Nephron (organoid): ENCODE measurements around the gene RPLP1.
A peak's percentile ranks its signal among the peaks of the same experiment; 100 is the strongest.

Experiments used
- H3K27ac Mint-ChIP-seq, 3 experiments: 2 replicates each; pipeline ENCODE4 v1.8.0; 2020; ENCODE audit warnings: mixed read lengths in 3 of 3, mild to moderate bottlenecking in 2 of 3, moderate library complexity in 1 of 3
- H3K27me3 Mint-ChIP-seq: 2 replicates; pipeline ENCODE4 v1.8.0; 2021; ENCODE audit warnings: low read depth, mild to moderate bottlenecking, moderate library complexity, mixed read lengths
- H3K36me3 Mint-ChIP-seq: 2 replicates; pipeline ENCODE4 v1.8.0; 2020; ENCODE audit warnings: low read depth, mixed read lengths
- H3K4me1 Mint-ChIP-seq: 2 replicates; pipeline ENCODE4 v1.8.0; 2020; ENCODE audit warnings: mixed read lengths
- H3K4me3 Mint-ChIP-seq, 3 experiments: 2 replicates each; pipeline ENCODE4 v1.8.0; 2020; ENCODE audit warnings: mild to moderate bottlenecking in 3 of 3, mixed read lengths in 3 of 3, moderate library complexity in 2 of 3
- H3K9me3 Mint-ChIP-seq: 2 replicates; pipeline ENCODE4 v1.8.0; 2020; ENCODE audit warnings: mixed read lengths
- CTCF ChIP-seq, 3 experiments: fragments of 200-600 bp; sonication (generic); IDR thresholded peaks; one replicate each; pipeline ENCODE4 v1.5.0; 2021; ENCODE audit warnings: antibody characterized with exemption in 3 of 3; ENCODE audit not compliant: unreplicated experiment in 3 of 3

The RPLP1 gene

GRCh38 chr15:69462030-69462492, 9.4 kb downstream of the RPLP1 start:
- Mint-ChIP-seq H3K9me3 (no peaks in the 10 kb centered on the region), H3K4me1 (peaks cover 12% of the 10 kb centered on the region), H3K27me3 (peaks cover 3% of the 10 kb centered on the region), H3K4me3 (peak overlapping the region; percentile 24 to 50 (median 30)), H3K36me3 (peaks cover 11% of the 10 kb centered on the region), H3K27ac (peak overlapping the region in 1 of 3 experiments; percentile 28)
- no peak for TF ChIP-seq CTCF (IDR thresholded peaks at IDR 0.05; ENCODE audit: unreplicated experiment in 3 of 3)

GRCh38 chr15:69462493-69463181, 10.0 kb downstream of the RPLP1 start:
- H3K27ac Mint-ChIP-seq: peak overlapping the region; percentile 98 to 100 (median 98)
- H3K4me3 Mint-ChIP-seq: peak overlapping the region; percentile 84 to 90 (median 90)
- peaks cover 3% of the 10 kb centered on the region for H3K27me3 Mint-ChIP-seq
- TF ChIP-seq CTCF (IDR thresholded peaks at IDR 0.05; ENCODE audit: unreplicated experiment in 3 of 3): peak; percentile 84 to 95 (median 94)
- peaks cover 7% of the 10 kb centered on the region for H3K36me3 Mint-ChIP-seq
- no peaks in the 10 kb centered on the region for H3K9me3 Mint-ChIP-seq
- peaks cover 12% of the 10 kb centered on the region for H3K4me1 Mint-ChIP-seq

- Mint-ChIP-seq H3K36me3 (peaks cover 4% of the 10 kb centered on the region), H3K9me3 (no peaks in the 10 kb centered on the region), H3K4me1 (peaks cover 13% of the 10 kb centered on the region), H3K27me3 (peaks cover 3% of the 10 kb centered on the region), H3K27ac (peak overlapping the region; percentile 98 to 100 (median 98)), H3K4me3 (peak overlapping the region; percentile 84 to 90 (median 90))
- no peak for TF ChIP-seq CTCF (IDR thresholded peaks at IDR 0.05; ENCODE audit: unreplicated experiment in 3 of 3)
Observed at GRCh38 chr15:69463182-69463756, 10.7 kb downstream of the RPLP1 start.

GRCh38 chr15:69465253-69465652, 12.6 kb downstream of the RPLP1 start:
- Mint-ChIP-seq H3K36me3 (no peaks in the 10 kb centered on the region), H3K27ac (peak overlapping the region in 1 of 3 experiments; percentile 78), H3K27me3 (peaks cover 10% of the 10 kb centered on the region), H3K9me3 (no peaks in the 10 kb centered on the region), H3K4me1 (peaks cover 17% of the 10 kb centered on the region), H3K4me3 (no peak overlapping the region)
- TF ChIP-seq CTCF (IDR thresholded peaks at IDR 0.05; ENCODE audit: unreplicated experiment in 3 of 3): no peak

- no peak for TF ChIP-seq CTCF (IDR thresholded peaks at IDR 0.05; ENCODE audit: unreplicated experiment in 3 of 3)
- H3K27me3 Mint-ChIP-seq: peaks cover 10% of the 10 kb centered on the region
- H3K4me1 Mint-ChIP-seq: peaks cover 17% of the 10 kb centered on the region
- H3K27ac Mint-ChIP-seq: no peak overlapping the region
- no peaks in the 10 kb centered on the region for H3K36me3 Mint-ChIP-seq
- H3K9me3 Mint-ChIP-seq: no peaks in the 10 kb centered on the region
- no peak overlapping the region for H3K4me3 Mint-ChIP-seq
Observed at GRCh38 chr15:69466733-69467132, 14.1 kb downstream of the RPLP1 start.
